ENCODE measurements around the gene RUNX2.

- TF ChIP-seq CTCF (IDR thresholded peaks at IDR 0.05; ENCODE audit: low read depth, low read length, missing input control) = no peak
- peak in 1 of 2 donors; percentile 21 for TF ChIP-seq RAD21 (IDR thresholded peaks at IDR 0.05)
- no peak for TF ChIP-seq REST (IDR thresholded peaks at IDR 0.05)
- no peak for TF ChIP-seq TAF1 (conservative IDR thresholded peaks at IDR 0.05)
- TF ChIP-seq GABPA (IDR thresholded peaks at IDR 0.05 in 1 of 2, conservative IDR thresholded peaks at IDR 0.05 in 1 of 2) = no peak
- TF ChIP-seq HNF4A (conservative IDR thresholded peaks at IDR 0.05) = no peak
- TF ChIP-seq FOXA1 (IDR thresholded peaks at IDR 0.05) = no peak
- no peak for TF ChIP-seq EGR1 (IDR thresholded peaks at IDR 0.05; ENCODE audit: low read depth in 2 of 2)
- no peak for TF ChIP-seq YY1 (IDR thresholded peaks at IDR 0.05)
- no peak for TF ChIP-seq ATF3 (IDR thresholded peaks at IDR 0.05)
- TF ChIP-seq MAX (IDR thresholded peaks at IDR 0.05) = no peak
- TF ChIP-seq ZBTB33 (IDR thresholded peaks at IDR 0.05) = no peak
- no peak for TF ChIP-seq RXRA (IDR thresholded peaks at IDR 0.05)
- no peak for TF ChIP-seq HNF4G (IDR thresholded peaks at IDR 0.05)
Measured at GRCh38 chr6:45422503-45423110, 94.5 kb downstream of the RUNX2 start.

All from liver (tissue), 3 donors.